Myocyte (in vitro differentiated cells): ENCODE results near the gene CELSR1. TPM values are rescaled to one million over a fixed set of nuclear protein-coding genes. Genes with fewer than 3 reads are reported as not detected.

Experiments
- DNase-seq: peaks from one replicate; pipeline ENCODE4 v3.0.0-alpha.2; 2012; ENCODE audit warnings: low read depth
- total RNA-seq: library from RNA; depleted of rRNA; stranded (reverse); fragments of >200 nt; gene quantifications from 2 replicates; pipeline ENCODE4 v1.2.3, GENCODE V29; 2014

CELSR1 gene
- total RNA-seq, 1 donor from 2014 or later, result 1.3 TPM

- no peak for DNase-seq
Measured at GRCh38 chr22:46354176-46354992, 183.0 kb downstream of the CELSR1 start.

- no peak for DNase-seq
Measured at GRCh38 chr22:46353483-46354105, 183.8 kb downstream of the CELSR1 start.

DNA sequence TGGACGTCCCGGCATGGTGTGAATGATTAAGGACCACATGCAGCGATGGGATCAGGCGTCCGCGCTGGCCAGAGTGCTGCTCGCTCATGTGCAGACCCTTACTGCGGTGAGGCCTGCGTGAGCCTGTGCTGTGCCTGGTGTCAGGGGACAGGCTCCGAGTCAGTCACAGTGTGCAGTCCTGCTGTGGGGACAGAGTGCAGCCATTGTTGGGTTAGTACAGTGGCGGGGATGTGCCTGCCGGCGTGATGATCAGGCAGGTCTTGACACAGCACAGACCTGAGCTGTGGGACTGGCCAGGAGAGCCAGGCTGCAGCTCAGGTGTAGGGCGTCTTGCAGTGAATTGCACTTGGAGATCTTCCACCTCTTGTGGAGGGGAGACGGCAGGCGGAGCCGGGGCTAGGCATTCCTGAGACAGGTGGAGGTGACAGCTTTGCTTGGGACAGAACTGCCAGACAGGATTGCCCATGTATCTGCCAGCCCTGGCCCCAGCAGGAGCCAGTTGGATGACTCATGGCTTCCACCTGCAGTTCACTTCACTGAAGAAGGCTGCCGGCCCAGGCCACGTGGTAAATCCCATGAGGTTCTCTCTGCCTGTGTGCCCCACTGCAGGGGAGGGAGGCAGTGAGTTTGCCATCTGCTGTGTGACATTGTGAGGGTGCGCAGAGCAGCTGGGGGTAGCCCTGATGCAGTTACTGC is 184.6 kb downstream of the CELSR1 start:
- DNase-seq, result peak; percentile 73

GRCh38 chr22:46352276-46352675 is 185.1 kb downstream of the CELSR1 start:
- DNase-seq, result no peak

GRCh38 chr22:46351767-46352166 is 185.7 kb downstream of the CELSR1 start:
- no peak for DNase-seq

GRCh38 chr22:46351131-46351735 is 186.2 kb downstream of the CELSR1 start:
- no peak for DNase-seq

DNA sequence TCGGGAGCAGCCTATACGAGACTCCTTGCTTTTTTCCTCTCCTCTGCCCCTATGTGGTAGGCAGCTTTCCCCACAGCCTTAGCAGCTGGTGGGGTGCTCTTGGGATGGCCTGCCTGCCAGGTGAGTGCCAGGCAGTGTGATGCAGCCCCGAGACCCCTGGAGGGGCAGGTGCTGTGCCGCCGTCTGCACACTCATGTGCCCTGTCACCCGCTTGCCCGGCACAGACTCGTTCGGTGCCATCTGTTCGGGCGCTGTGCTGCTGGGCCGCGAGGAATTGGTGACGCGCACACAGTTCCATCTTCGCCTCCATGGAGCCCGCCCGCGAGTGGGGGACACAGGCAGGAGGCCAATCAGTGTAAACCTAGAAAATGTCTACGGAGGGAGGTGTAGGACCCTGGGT is 186.8 kb downstream of the CELSR1 start:
- no peak for DNase-seq

GRCh38 chr22:46350121-46350520 is 187.3 kb downstream of the CELSR1 start:
- no peak for DNase-seq

DNA sequence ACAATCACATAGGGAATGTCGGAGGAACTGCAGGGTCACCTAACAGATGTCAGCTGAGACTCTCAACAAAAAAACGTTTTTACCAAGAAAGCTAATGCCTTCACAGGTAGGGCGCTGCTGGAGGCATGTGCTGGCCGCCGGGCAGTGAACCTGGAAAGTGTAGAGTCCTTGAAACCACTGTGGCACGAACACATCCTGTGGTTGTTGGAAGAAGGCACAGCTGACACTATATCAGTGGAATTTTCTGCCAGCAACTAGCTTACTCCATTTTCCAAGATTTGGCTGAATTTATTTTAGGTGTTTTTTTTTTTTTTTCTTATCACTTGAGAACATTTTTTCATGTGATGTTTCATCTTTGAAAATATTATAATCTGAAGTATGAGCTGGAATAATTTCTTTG is 187.7 kb downstream of the CELSR1 start:
- no peak for DNase-seq

- no peak for DNase-seq
Measured at GRCh38 chr22:46349238-46349637, 188.2 kb downstream of the CELSR1 start.

GRCh38 chr22:46348099-46348695 is 189.2 kb downstream of the CELSR1 start:
- DNase-seq, result no peak

- DNase-seq, result no peak
Measured at GRCh38 chr22:46347646-46348045, 189.8 kb downstream of the CELSR1 start.

DNA sequence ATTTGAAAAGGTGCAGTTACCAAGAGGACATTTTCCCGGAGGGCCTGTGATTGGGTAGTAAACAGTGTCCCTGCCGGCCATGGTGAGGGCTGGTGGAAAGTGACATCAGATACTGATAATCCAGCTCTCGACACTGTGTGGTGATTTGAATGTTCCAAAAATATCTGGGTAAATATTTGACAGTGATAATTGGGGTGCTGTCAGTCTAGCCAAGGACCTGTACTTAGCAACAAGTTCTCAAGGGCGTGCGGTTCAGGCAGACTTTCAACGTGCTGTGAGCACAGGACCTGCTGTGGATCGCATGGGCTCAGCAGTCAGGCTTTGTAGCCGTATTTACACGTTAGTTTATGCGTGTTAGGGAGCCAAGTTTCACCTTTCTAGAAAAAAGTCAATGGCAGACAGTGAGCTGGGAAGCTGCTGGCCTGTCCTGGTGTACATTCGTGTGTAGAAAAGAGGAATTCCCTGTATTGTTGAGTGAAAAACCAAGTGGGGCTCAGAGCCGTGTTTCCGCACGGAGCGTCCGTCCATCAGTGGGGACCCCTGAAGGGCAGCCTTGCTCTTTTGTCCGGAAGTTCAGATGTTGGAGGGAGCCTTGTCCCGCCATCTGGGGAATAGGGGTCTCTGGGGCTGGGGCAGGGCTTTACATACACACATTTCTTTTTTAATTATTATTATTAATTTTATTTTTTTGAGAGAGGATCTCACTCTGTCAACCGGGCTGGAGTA is 190.6 kb downstream of the CELSR1 start:
- no peak for DNase-seq

- DNase-seq, result no peak
Measured at GRCh38 chr22:46340676-46341075, 196.7 kb downstream of the CELSR1 start.

- no peak for DNase-seq
Measured at GRCh38 chr22:46339956-46340355, 197.5 kb downstream of the CELSR1 start.

DNA sequence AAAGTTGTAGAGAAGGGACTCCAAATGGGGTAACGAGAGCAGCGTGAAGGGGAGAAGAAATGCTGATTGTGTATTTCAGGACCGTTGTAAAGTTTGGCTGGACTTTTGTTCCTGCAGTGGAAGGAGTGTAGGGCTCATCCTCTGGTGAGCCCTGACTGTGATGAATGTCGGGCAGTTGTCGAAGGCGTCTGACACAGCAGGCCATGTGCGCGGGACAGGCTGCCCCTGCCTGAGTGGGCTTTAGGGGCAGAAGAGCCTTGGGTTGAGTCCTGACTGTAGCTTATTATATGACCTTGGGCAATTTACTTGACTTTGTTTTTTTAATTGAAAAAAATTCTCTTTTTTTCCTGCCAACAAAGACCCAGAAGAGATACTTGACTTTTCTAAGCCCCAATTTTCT is 198.8 kb downstream of the CELSR1 start:
- no peak for DNase-seq

- DNase-seq, result no peak
Measured at GRCh38 chr22:46337870-46338269, 199.6 kb downstream of the CELSR1 start.

DNA sequence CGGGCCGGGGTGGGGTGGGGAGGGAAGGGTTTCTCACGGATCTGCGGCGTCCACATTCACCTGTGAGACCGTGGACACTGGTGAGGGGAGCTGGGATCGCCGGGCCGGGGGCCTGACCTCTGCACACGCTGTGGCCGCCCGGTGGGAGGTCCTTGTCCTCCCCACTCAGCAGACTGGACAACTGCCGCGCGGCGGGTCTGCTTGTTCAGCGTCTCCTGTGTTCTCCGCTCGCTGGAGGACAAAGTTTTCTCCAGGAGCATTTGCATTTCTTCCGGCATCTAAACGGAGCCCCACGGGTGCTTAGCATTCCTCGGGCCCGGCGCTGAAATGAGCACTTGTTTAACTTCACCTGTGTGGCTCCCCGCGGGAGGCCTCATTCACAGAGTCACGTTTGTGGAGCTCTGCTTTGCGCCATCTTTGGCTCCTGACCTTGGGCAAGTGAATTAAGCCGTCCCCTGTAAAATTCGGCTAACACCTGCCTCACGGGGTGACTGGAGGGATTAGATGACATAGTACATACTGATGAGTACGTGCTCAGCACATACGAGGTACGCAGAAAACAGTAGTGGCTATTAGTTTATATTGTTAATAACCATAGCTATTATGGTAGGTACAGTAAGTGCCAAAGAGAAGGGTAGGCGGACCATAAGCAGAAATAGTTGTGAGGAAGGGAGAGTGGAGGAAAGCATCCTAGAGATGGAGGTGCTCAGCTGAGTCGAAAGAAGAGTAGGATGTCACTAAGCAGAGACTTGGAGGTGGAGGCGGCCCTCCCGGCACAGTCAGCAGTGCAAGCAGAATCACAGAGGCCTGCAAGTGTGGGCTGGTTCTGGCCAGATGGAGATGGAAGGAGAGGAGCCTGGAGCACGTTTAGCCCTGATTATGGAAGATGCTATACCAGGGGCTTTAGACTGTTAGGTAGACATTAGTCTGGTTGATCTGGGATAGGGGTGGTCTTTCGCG is 201.0 kb downstream of the CELSR1 start:
- DNase-seq, result peak; percentile 27
